ENCODE results near the gene CHP1. TPM values are rescaled to one million over a fixed set of nuclear protein-coding genes. Genes with fewer than 3 reads are reported as not detected.

Gene CHP1
- total and polyA plus RNA-seq, 2 donors (not counting 1 experiment from before 2014, with no cell fraction given), result 14.2 to 39.9 TPM

GRCh38 chr15:41269887-41270286 is 38.8 kb downstream of the CHP1 start:
- no peaks in the 10 kb centered on the region for H3K4me1 Mint-ChIP-seq
- no peaks in the 10 kb centered on the region for H3K27me3 Mint-ChIP-seq

GRCh38 chr15:41276831-41277230 is 45.8 kb downstream of the CHP1 start:
- H3K9me3 Mint-ChIP-seq (ENCODE audit: insufficient read depth), result no peaks in the 10 kb centered on the region
- no peak overlapping the region for H3K9ac ChIP-seq (ENCODE audit: low read length)
- no peak overlapping the region for H3K4me2 ChIP-seq (replicated peaks; ENCODE audit: low read depth, low read length, poor library complexity, severe bottlenecking)
- POLR2A ChIA-PET, result interaction anchor here (0.6 kb wide), 1 partner anchor 14 kb away, joined by 3 read pairs; no protein-coding TSS in a partner anchor
- no peak overlapping the region for H2AFZ ChIP-seq (ENCODE audit: insufficient read depth, low read depth, low read length, poor library complexity, severe bottlenecking)
- H3K27ac ChIP-seq (ENCODE audit: low read length in 2 of 2), result no peak overlapping the region
- no peaks in the 10 kb centered on the region for H4K20me1 ChIP-seq (ENCODE audit: control insufficient read depth, insufficient read depth, low read length, poor library complexity, severe bottlenecking)
- peaks cover 0 to 4% of the 10 kb centered on the region in 2 donors for H3K4me1 ChIP-seq (ENCODE audit: control insufficient read depth in 2 of 2, insufficient read depth in 2 of 2, low read length in 2 of 2)
- no peaks in the 10 kb centered on the region for H3K27me3 ChIP-seq (replicated peaks in 1 of 4; ENCODE audit: control extremely low read depth in 1 of 4, control insufficient read depth in 3 of 4, insufficient read depth in 4 of 4, low read length in 3 of 4)
- H3K36me3 ChIP-seq (replicated peaks in 1 of 2; ENCODE audit: control extremely low read depth in 1 of 2, control insufficient read depth in 1 of 2, extremely low read depth in 1 of 2, insufficient read depth in 2 of 2, low read length in 1 of 2), result peaks cover 3 to 10% of the 10 kb centered on the region in 2 experiments
- no peaks in the 10 kb centered on the region for H3K27me3 Mint-ChIP-seq
- intact Hi-C loops (cut with micrococcal nuclease), result no loop called here
- ATAC-seq (ENCODE audit: low read depth) (no peak), DNase-seq (no peak)
- TF ChIP-seq CTCF (IDR thresholded peaks at IDR 0.05), result no peak
- no peak for TF ChIP-seq EZH2 (IDR thresholded peaks at IDR 0.05; ENCODE audit: borderline replicate concordance, insufficient read depth, low read depth, low read length, poor library complexity, severe bottlenecking)
- H3K27ac Mint-ChIP-seq, result no peak overlapping the region
- H3K4me3 ChIP-seq (ENCODE audit: control extremely low read depth in 1 of 5, extremely low read depth in 1 of 5, insufficient read depth in 1 of 5, low read depth in 2 of 5, low read length in 4 of 5), result no peak overlapping the region
- no peak overlapping the region for H3K4me3 Mint-ChIP-seq
- no peaks in the 10 kb centered on the region for H3K79me2 ChIP-seq (ENCODE audit: control insufficient read depth, insufficient read depth, low read length)
- H3K4me1 Mint-ChIP-seq, result peaks cover 1% of the 10 kb centered on the region
- no peaks in the 10 kb centered on the region for H3K9me3 ChIP-seq (ENCODE audit: control extremely low read depth in 1 of 3, control insufficient read depth in 2 of 3, insufficient read depth in 1 of 3, low read length in 2 of 3)
- CTCF ChIA-PET, result no interaction called here

More at GRCh38 chr15:41269887-41270286, 38.8 kb downstream of the CHP1 start:
- Histone ChIP-seq H3K9me3 (ENCODE audit: control extremely low read depth in 1 of 3, control insufficient read depth in 2 of 3, insufficient read depth in 1 of 3, low read length in 2 of 3) (no peaks in the 10 kb centered on the region), H3K79me2 (ENCODE audit: control insufficient read depth, insufficient read depth, low read length) (no peaks in the 10 kb centered on the region), H3K4me3 (ENCODE audit: control extremely low read depth in 1 of 5, extremely low read depth in 1 of 5, insufficient read depth in 1 of 5, low read depth in 2 of 5, low read length in 4 of 5) (no peak overlapping the region), H3K27me3 (replicated peaks in 1 of 4; ENCODE audit: control extremely low read depth in 1 of 4, control insufficient read depth in 3 of 4, insufficient read depth in 4 of 4, low read length in 3 of 4) (no peaks in the 10 kb centered on the region), H3K27ac (ENCODE audit: low read length in 2 of 2) (no peak overlapping the region), H2AFZ (ENCODE audit: insufficient read depth, low read depth, low read length, poor library complexity, severe bottlenecking) (no peak overlapping the region), H3K4me1 (ENCODE audit: control insufficient read depth in 2 of 2, insufficient read depth in 2 of 2, low read length in 2 of 2) (no peaks in the 10 kb centered on the region), H4K20me1 (ENCODE audit: control insufficient read depth, insufficient read depth, low read length, poor library complexity, severe bottlenecking) (no peaks in the 10 kb centered on the region), H3K9ac (ENCODE audit: low read length) (no peak overlapping the region), H3K4me2 (replicated peaks; ENCODE audit: low read depth, low read length, poor library complexity, severe bottlenecking) (no peak overlapping the region), H3K36me3 (replicated peaks in 1 of 2; ENCODE audit: control extremely low read depth in 1 of 2, control insufficient read depth in 1 of 2, extremely low read depth in 1 of 2, insufficient read depth in 2 of 2, low read length in 1 of 2) (peaks cover 2 to 8% of the 10 kb centered on the region in 2 experiments)
- TF ChIP-seq EZH2 (IDR thresholded peaks at IDR 0.05; ENCODE audit: borderline replicate concordance, insufficient read depth, low read depth, low read length, poor library complexity, severe bottlenecking) (no peak), CTCF (IDR thresholded peaks at IDR 0.05) (no peak)
- Mint-ChIP-seq H3K27ac (no peak overlapping the region), H3K4me3 (no peak overlapping the region), H3K9me3 (ENCODE audit: insufficient read depth) (no peaks in the 10 kb centered on the region)
- POLR2A ChIA-PET, result no interaction called here
- no CpG with 5 or more reads among the region's 2 CpGs for WGBS (ENCODE audit: insufficient coverage)
- DNase-seq (no peak), ATAC-seq (ENCODE audit: low read depth) (no peak)
- intact Hi-C loops (cut with micrococcal nuclease), result no loop called here
- CTCF ChIA-PET, result no interaction called here
